GM18951 (cell line): ENCODE measurements around the gene PLA2G4D.

Experiments
- POLR2A ChIP-seq: IDR thresholded peaks from 4 replicates; pipeline ENCODE4 v1.6.1; 2011; ENCODE audit warnings: mild to moderate bottlenecking; ENCODE audit not compliant: insufficient read length, insufficient read depth; ENCODE audit errors: extremely low read depth
- in situ Hi-C: fragments of 300-500 bp; cut with MboI; formaldehyde crosslinking; loops from one replicate; pipeline ENCODE4 v1.12.0; 2022; ENCODE audit warnings: low sequenced_read_pairs, mixed read lengths, inconsistent platforms; ENCODE audit not compliant: unreplicated experiment

Gene PLA2G4D

GRCh38 chr15:42094512-42094963 lies at the start of gene PLA2G4D:
Gene PLA2G4D (minus strand): TSS chr15:42094562. CDS start chr15:42094459, 103 bp downstream.
- no peak for TF ChIP-seq POLR2A
- in situ Hi-C loops = no loop called here

DNA sequence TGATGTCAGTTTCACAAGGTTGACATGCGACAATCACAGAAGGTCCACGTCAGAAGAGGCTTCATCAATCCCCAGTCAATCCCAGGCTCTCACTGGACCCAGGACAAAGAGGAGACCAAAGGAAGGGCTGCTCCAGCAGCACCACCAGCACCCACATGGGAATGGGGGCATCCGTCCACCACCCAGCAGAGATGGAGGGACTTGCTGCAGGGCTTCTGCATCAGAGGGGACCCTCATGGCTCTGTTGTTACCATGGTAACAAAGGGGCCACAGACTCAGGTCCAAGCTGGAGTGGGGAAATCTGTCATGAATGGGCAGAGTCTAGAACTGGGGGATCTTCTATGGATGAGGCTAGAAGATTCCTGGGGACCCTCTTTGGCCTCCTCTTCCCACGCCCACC lies 49.0 kb upstream of the PLA2G4D start:
- TF ChIP-seq POLR2A = no peak
- in situ Hi-C loops = no loop called here

GRCh38 chr15:42141795-42142667 lies 47.7 kb upstream of the PLA2G4D start:
- in situ Hi-C loops = no loop called here
- no peak for TF ChIP-seq POLR2A

GRCh38 chr15:42141246-42141645 lies 46.9 kb upstream of the PLA2G4D start:
- TF ChIP-seq POLR2A = no peak
- in situ Hi-C loops = no loop called here

DNA sequence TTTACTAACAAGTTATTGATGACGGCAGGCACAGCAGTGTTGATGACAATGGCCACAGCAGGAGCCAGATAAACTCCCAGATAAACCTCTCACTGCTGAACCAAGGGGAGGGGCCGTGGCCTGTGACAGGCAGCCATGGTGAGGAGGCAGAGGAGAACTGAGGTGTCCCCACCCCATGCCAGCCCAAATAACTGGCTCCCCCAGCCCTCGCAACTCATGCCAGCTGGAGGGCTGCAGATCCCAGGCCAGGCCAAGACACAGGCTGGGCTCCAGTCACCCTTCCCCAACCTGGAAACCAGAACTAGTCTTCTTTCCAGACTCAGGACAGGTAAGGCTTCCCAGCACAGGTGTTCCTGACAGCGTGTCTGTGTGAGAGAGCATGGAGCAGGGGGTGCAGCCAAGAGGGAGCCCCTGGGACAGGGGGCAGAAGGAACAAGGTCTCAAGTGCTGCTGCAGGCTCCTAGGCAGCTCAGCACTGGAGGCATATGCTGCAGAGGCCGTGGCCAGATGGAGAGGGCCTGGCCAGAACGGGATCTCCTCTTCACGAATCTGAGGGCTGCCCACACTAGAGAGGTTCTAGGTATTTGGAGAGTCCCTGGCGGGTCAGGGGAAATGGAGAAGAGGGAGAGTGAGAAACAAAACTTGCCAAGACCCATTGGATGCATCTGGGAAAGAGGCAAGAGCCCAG lies 46.2 kb upstream of the PLA2G4D start:
- TF ChIP-seq POLR2A = no peak
- in situ Hi-C loops = no loop called here

GRCh38 chr15:42139596-42139995 lies 45.2 kb upstream of the PLA2G4D start:
- TF ChIP-seq POLR2A = no peak
- in situ Hi-C loops = no loop called here

DNA sequence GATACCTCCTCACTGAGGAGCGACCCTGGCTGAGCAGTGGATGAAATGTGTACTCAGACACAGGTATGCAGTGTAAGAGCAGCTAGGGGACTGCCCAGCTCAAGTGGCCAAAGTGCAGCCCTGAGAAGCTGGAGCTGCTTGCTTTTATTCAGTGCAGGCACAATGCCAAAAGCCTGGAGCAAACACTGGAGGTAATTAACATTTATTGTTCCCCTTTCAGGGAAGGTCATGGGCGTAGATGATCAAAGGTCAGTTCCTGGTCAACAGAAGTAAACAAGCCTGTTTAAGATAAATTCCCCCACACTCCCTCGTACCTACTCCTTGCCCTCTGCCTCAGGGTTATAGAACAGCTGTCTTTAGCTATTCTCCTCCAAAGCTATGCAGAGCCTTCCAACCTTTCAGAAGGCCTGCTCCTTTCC lies 44.6 kb upstream of the PLA2G4D start:
- in situ Hi-C loops = no loop called here
- no peak for TF ChIP-seq POLR2A

DNA sequence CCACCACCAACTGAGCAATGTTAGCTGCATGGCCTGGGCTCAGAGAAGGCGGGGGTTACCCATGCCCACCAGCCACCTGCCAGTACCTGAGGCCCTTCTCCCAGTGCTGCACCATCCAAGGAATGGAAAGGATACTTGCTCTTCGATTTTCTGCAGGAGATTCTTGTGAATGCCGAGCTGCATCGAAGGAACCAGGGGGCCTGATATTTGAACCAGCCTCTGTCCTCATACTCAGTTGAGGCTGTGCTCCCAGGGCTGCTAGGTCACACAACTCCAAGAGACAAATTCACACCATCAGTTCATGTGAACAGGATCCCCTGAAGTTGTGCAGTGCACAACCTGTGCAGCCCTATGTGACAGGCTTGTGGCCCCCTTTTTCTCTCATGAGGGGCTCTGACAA lies 44.0 kb upstream of the PLA2G4D start:
- in situ Hi-C loops = no loop called here
- TF ChIP-seq POLR2A = no peak

DNA sequence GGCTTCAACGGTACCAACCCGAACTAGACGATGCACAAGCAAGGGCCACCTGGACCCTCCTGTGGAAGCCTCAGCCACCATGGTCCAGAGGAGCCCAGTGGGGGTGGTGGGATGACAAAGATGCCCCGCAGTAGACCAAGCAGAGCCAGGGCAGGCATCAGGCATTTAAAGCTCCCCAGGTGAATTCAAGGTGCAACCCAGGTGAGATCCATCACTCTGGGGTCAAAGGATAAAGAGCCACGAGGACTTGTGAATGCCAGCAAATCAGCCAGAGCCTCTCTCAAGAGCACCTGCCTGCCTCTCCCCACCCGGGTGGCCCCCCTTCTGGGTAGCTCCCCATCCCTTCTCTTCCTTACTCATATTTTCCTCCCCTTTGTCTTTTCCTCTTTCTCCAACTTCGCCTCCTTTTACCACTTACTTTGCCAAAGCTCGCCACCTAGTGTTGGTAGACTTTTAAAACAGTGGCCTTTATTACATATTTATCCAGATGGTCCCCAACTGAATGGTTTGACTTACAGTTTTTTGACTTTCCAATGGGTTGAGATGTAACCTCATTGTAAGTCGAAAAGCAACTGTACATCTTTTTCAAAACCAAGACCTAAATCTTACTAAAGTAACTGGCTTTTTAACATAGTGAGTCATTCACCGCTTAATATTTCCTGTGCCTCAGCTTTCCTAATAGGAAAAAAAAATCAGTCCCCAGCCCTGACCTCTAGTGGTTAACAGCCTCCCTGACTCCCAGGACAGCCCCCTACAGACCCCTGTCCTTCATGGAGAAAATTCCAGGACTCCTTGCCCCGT lies 43.3 kb upstream of the PLA2G4D start:
- in situ Hi-C loops = no loop called here
- TF ChIP-seq POLR2A = no peak

DNA sequence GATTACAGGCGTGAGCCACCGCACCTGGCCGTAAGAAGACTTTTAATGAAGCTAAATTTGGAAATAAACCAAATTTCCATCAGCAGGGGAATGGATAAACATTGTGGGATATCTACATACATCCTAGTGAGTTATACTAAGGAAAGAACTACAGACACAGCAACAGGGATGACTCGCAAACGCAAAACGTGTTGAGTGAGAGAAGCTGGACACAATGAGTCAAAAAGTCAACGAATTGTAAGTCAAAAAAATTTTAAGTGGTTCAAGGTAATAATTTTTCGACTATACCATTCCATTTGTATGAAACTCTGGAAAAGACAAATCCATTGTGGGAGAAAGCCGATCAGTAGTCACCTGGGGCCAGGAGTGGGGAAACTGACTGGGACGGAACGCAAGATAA lies 42.2 kb upstream of the PLA2G4D start:
- in situ Hi-C loops = no loop called here
- TF ChIP-seq POLR2A = no peak

- no peak for TF ChIP-seq POLR2A
- in situ Hi-C loops = no loop called here
Measured at GRCh38 chr15:42135351-42135750, 41.0 kb upstream of the PLA2G4D start.

- TF ChIP-seq POLR2A = no peak
- in situ Hi-C loops = no loop called here
Measured at GRCh38 chr15:42134617-42135245, 40.4 kb upstream of the PLA2G4D start.
